Mesodermal cell (in vitro differentiated cells): ENCODE data around the gene HMGXB4.

Source experiments
- H3K27ac ChIP-seq: 2 replicates; pipeline ENCODE4 v1.7.0; 2013; ENCODE audit warnings: mild to moderate bottlenecking, low read depth, low read length, moderate library complexity; ENCODE audit not compliant: severe bottlenecking
- H3K36me3 ChIP-seq: 2 replicates; pipeline ENCODE4 v1.7.1; 2013; ENCODE audit warnings: mild to moderate bottlenecking, low read length, moderate library complexity; ENCODE audit not compliant: control insufficient read depth, insufficient read depth
- H3K4me1 ChIP-seq: one replicate; pipeline ENCODE4 v1.7.1; 2013; ENCODE audit warnings: mild to moderate bottlenecking, low read length; ENCODE audit not compliant: insufficient read depth, control insufficient read depth, poor library complexity, severe bottlenecking
- H3K4me3 ChIP-seq: 2 replicates; pipeline ENCODE4 v1.7.0; 2013; ENCODE audit warnings: low read length, control low read depth, mild to moderate bottlenecking; ENCODE audit not compliant: insufficient read depth, poor library complexity, severe bottlenecking; ENCODE audit errors: extremely low read depth
- H3K9me3 ChIP-seq: 2 replicates; pipeline ENCODE4 v1.7.1; 2013; ENCODE audit warnings: mild to moderate bottlenecking, low read length, moderate library complexity; ENCODE audit not compliant: control insufficient read depth
- WGBS, 2 experiments: methylation state at CpG; one replicate each; pipeline ENCODE4 v1.1.5; 2013; ENCODE audit warnings: missing lambda C conversion rate in 2 of 2; ENCODE audit not compliant: insufficient coverage in 2 of 2; 5-methylcytosine and 5-hydroxymethylcytosine counted together

The HMGXB4 gene

GRCh38 chr22:35318346-35319215 is 61.3 kb downstream of the HMGXB4 start:
- H3K36me3 ChIP-seq = peaks cover 34% of the 10 kb centered on the region
- no peaks in the 10 kb centered on the region for H3K9me3 ChIP-seq
- H3K4me3 ChIP-seq = no peak overlapping the region
- peaks cover under 1% of the 10 kb centered on the region for H3K4me1 ChIP-seq
- no peak overlapping the region for H3K27ac ChIP-seq
- 92 to 95% methylated on average over 20 to 22 of the region's 24 CpGs for WGBS, 2 experiments

GRCh38 chr22:35319244-35319985 is 62.1 kb downstream of the HMGXB4 start:
- H3K4me3 ChIP-seq = no peak overlapping the region
- H3K27ac ChIP-seq = no peak overlapping the region
- WGBS, 2 experiments = 90 to 93% methylated on average over 16 of the region's 18 CpGs
- no peaks in the 10 kb centered on the region for H3K4me1 ChIP-seq
- H3K36me3 ChIP-seq = peaks cover 42% of the 10 kb centered on the region
- H3K9me3 ChIP-seq = no peaks in the 10 kb centered on the region

- peaks cover 63% of the 10 kb centered on the region for H3K36me3 ChIP-seq
- no peak overlapping the region for H3K27ac ChIP-seq
- no peaks in the 10 kb centered on the region for H3K9me3 ChIP-seq
- no peak overlapping the region for H3K4me3 ChIP-seq
- no peaks in the 10 kb centered on the region for H3K4me1 ChIP-seq
- WGBS, 2 experiments = 98 to 100% methylated on average over 5 to 7 of the region's 10 CpGs
Measured at GRCh38 chr22:35322126-35322525, 64.8 kb downstream of the HMGXB4 start.

- H3K27ac ChIP-seq = no peak overlapping the region
- no peaks in the 10 kb centered on the region for H3K9me3 ChIP-seq
- WGBS, 2 experiments = 94 to 96% methylated on average over 10 to 15 of the region's 15 CpGs
- no peaks in the 10 kb centered on the region for H3K4me1 ChIP-seq
- peaks cover 71% of the 10 kb centered on the region for H3K36me3 ChIP-seq
- no peak overlapping the region for H3K4me3 ChIP-seq
Measured at GRCh38 chr22:35322893-35323292, 65.6 kb downstream of the HMGXB4 start.

GRCh38 chr22:35323305-35323704 is 66.0 kb downstream of the HMGXB4 start:
- no peaks in the 10 kb centered on the region for H3K9me3 ChIP-seq
- no peak overlapping the region for H3K27ac ChIP-seq
- no peak overlapping the region for H3K4me3 ChIP-seq
- H3K36me3 ChIP-seq = peaks cover 74% of the 10 kb centered on the region
- no peaks in the 10 kb centered on the region for H3K4me1 ChIP-seq
- WGBS, 2 experiments = 93 to 96% methylated on average over 8 to 11 of the region's 11 CpGs

- Histone ChIP-seq H3K9me3 (no peaks in the 10 kb centered on the region), H3K36me3 (peaks cover 76% of the 10 kb centered on the region), H3K27ac (no peak overlapping the region), H3K4me1 (no peaks in the 10 kb centered on the region), H3K4me3 (no peak overlapping the region)
- WGBS, 2 experiments = 79 to 92% methylated on average over 3 to 5 of the region's 5 CpGs
Measured at GRCh38 chr22:35324067-35324466, 66.8 kb downstream of the HMGXB4 start.

- Histone ChIP-seq H3K4me3 (no peak overlapping the region), H3K36me3 (peaks cover 76% of the 10 kb centered on the region), H3K9me3 (no peaks in the 10 kb centered on the region), H3K27ac (no peak overlapping the region), H3K4me1 (no peaks in the 10 kb centered on the region)
- WGBS, 2 experiments = 79 to 93% methylated on average over 3 to 4 of the region's 4 CpGs
Measured at GRCh38 chr22:35324762-35325161, 67.5 kb downstream of the HMGXB4 start.

- no peaks in the 10 kb centered on the region for H3K4me1 ChIP-seq
- peaks cover 74% of the 10 kb centered on the region for H3K36me3 ChIP-seq
- no peak overlapping the region for H3K27ac ChIP-seq
- 92% methylated on average over 2 of the region's 5 CpGs; no CpG with 5 or more reads in 1 of the 2 experiments for WGBS, 2 experiments
- no peak overlapping the region for H3K4me3 ChIP-seq
- H3K9me3 ChIP-seq = no peaks in the 10 kb centered on the region
Measured at GRCh38 chr22:35325209-35325608, 67.9 kb downstream of the HMGXB4 start.

- Histone ChIP-seq H3K9me3 (no peaks in the 10 kb centered on the region), H3K4me3 (no peak overlapping the region), H3K36me3 (peaks cover 83% of the 10 kb centered on the region), H3K4me1 (no peaks in the 10 kb centered on the region), H3K27ac (no peak overlapping the region)
- 95 to 99% methylated on average over 13 to 16 of the region's 17 CpGs for whole genome bisulfite sequencing, 2 experiments
Measured at GRCh38 chr22:35326854-35327562, 69.7 kb downstream of the HMGXB4 start.

- Histone ChIP-seq H3K9me3 (no peaks in the 10 kb centered on the region), H3K4me1 (no peaks in the 10 kb centered on the region), H3K4me3 (no peak overlapping the region), H3K27ac (no peak overlapping the region), H3K36me3 (peaks cover 83% of the 10 kb centered on the region)
- 91 to 93% methylated on average over 19 to 21 of the region's 21 CpGs for WGBS, 2 experiments
Measured at GRCh38 chr22:35327690-35328471, 70.6 kb downstream of the HMGXB4 start.
